HG03060 (cell line): ENCODE results near the gene SIGMAR1.

Experiments
- ATAC-seq: cut with Tn5 transposase; IDR thresholded peaks from one replicate; pipeline ENCODE4 v1.9.1; 2021; ENCODE audit warnings: low read depth, moderate number of reproducible peaks; ENCODE audit not compliant: unreplicated experiment

Gene SIGMAR1

DNA sequence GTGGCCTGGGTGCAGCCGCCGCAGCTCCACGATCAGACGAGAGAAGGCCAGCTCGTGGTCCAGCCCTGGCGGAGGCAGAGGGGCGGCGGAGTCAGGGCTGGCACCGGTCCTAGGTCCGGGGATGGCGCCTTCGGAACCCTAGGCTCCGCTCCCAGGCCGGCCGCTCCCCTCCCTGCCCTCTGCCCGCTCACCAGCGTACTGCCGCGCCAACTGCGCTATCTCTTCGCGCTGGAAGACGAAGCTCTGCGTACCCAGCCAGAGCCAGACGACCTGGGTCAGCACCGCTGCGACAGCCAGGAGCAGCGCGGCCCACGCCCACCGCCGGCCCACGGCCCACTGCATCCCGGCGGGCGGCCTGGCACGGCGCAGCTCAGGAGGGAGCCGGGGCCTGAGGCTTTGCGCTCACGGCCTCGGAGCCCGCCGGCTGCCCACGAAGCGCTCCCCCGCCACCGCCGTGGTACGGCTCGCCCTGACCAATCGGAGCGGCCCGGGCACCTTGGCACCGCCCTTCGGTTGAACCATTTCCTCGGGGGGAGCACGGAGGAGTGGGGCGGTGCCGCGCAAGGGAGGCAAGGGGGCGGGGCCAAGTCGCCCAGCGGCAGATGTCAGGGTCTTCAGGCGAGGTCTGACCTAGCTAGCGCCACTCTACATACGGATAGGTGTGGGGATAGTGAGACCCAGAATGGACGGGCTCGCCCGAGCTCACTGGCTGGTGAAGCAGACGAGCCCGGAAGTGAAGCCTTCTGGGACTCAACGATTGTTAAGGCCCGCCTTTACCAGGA lies at the start of gene SIGMAR1:
Gene SIGMAR1, minus strand, starts transcription at position 432 of the 782 bp plus-strand sequence. Its CDS starts 90 bp downstream, at position 342.
- ATAC-seq, result no peak

DNA sequence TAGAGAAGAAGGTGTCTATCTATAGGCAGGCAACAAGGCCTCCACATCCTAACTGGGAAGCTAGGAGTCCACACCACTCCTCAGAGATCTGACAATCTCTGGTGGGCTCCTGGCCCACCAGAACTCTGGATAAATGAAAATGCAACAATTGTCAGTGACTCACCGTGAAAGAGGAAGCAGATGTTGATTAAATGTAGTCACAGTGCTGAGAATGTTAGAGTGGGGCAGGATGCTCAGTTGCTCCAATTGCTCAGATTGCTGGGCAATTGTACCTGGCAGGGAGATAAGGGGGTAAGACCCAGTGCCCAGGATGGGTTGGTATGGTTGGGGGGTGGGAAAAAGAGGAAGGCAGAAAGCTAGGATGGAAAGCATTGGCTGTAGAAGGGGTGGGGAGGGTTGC lies 49.1 kb upstream of the SIGMAR1 start:
- no peak for ATAC-seq

DNA sequence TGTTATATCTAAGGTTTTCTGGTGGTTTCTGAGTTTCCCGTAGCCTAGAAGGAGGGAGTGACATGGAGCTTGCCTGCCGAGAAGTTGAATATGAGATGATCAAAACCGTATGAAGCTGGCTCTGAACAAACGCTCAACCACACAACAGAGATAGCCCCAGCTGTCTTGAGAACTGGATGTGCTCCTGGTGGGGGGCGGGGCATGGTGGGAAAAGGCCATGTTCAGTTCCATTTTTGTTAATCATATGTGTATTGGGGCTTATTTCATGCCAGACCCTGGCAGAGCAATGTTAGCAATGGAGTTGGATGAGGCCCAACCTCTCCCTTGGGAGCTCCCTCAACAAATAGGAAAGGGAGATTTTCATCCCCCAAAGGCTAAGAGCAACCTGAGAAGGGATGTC lies 48.6 kb upstream of the SIGMAR1 start:
- no peak for ATAC-seq

DNA sequence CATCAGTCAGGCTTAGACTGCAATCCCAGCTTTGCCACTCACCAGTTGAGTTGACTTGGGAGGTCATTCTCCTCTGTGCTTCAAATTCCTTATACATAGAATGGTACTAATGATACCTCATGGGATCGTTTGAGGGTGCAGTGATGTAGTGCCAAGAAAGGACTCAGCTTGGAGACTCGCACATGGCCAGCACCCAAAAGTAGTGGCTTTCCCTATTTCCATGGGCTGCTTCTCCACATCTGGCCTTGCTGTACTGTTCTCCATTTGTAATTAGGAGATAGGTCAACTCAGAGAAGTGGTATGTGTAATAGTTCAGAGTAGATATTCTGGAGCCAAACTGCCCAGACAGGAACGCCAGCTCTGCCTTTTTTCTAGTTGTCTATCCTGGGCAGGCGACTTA lies 48.0 kb upstream of the SIGMAR1 start:
- no peak for ATAC-seq

DNA sequence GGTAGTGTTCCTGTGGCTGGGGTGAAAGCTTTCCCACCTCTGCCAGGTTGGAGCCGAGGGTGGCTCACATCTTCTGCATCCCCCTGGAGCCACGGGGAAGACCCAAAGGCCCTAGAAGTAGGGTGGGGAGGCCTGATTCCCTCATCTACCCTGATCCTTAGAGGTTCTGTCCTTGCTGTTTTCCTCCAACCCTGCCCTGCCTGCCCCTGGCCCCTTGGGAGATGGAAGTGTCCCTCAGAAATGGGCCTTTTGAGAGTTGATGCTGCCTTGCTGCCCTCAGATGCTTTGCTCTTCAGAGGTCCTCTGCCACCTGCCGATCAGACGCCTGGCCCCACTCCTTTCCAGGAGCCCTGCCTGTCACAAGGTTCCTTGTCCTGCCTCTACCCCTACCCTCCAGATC lies 47.2 kb upstream of the SIGMAR1 start:
- no peak for ATAC-seq

DNA sequence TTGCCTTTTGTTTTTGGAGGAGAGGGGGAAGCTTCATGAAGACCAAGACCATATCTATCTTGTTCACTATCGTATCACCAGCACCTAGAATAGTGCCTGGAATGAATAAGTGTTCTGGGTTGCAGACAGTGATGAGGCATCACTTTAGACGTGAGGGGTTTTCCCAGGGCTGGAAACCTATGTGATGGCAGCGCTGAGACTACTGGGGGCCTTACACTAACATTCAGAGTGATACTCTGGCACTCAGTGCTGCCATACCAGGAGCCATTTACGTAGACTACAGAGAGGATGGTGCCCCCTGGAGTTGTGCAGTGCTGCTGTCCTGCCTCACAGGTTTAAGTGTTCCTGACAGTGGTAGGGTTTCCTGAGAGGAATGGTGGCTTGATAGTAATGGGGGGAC lies 46.6 kb upstream of the SIGMAR1 start:
- no peak for ATAC-seq

DNA sequence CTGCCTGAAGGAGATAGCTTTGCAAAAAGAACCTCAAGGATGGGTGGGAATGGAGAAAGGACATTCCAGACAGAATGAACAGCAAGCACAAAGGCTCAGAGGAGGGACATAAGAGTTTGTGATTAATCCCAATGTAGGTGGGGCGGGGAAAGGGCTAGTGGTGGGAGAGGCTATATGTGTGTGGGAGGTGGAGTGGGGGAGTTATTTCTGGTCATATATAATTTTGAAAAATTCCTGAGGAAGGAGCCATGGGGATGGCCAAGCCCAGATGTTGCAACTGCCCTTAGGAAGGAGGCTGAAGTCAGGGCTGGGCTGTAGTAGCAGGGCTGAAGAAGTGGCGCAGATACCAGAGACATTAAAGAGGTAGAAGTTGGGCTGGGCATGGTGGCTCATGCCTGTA lies 38.3 kb upstream of the SIGMAR1 start:
- ATAC-seq, result no peak

DNA sequence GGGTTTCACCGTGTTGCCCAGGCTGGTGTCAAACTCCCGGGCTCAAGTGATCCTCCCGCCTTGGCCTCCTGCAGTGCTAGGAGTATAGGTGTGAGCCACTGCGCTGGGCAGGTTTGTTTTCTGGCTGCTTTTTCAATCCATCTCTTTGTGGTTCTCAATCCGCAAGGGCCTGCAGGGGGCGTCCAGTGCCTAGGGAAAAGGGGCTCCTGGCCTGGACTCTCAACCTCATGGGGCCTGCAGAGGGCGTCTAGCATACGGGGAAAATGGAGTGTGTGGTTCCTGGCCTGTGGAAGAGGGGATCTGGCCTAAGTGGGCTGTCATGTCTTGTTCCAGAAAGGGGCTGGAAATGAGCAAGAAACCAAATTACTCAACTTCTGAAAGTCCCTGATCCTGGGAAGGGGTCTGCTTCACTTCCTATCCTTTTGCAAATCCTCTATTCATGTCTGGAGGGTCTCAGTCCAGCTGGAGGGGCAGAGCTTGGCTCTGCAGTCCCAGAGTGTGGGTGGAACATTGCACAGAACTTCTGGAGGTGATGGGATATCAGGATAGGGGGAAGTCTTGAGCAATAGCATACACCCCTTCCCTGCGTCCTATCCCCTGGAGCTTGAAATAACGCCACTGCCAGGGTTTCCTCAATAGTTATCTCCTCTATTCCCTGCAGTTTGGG lies 37.6 kb upstream of the SIGMAR1 start:
- ATAC-seq, result no peak

DNA sequence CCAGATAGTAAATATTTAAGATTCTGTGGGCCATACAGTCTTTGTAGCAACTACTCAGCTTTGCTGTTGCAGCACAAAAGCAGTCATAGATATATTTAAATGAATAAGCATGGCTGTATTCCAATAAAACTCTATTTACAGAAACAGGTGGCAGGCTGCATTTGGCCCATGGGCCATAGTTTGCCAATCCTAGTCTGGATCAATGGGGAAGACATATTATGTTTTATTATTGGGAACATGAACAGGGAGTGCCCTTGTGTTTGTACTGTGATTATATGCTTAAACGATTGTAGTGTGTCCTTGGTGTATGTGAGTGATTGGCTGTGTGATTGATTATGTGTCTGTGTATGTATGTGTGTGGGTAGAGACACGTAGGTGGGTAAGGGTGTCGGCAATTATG lies 36.9 kb upstream of the SIGMAR1 start:
- no peak for ATAC-seq

DNA sequence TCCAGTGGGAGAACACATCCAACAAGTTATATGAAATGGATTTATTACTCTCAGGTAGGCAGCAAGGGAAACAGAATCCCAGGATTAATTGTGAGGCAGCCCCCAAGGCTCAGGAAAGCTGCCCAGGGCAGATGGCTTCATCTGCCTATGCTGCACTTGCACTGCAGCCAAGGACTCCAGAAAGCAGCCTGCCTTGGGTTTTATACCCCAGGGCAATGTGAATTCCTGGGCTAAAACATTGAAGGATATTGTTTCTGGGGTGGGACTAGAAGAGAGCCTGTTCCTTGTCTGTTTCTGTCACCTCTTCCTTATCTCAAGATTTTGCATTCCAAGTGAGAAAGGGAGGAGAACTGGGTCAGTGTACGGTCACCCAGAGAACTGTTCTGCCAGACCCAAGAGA lies 33.7 kb upstream of the SIGMAR1 start:
- ATAC-seq, result no peak

DNA sequence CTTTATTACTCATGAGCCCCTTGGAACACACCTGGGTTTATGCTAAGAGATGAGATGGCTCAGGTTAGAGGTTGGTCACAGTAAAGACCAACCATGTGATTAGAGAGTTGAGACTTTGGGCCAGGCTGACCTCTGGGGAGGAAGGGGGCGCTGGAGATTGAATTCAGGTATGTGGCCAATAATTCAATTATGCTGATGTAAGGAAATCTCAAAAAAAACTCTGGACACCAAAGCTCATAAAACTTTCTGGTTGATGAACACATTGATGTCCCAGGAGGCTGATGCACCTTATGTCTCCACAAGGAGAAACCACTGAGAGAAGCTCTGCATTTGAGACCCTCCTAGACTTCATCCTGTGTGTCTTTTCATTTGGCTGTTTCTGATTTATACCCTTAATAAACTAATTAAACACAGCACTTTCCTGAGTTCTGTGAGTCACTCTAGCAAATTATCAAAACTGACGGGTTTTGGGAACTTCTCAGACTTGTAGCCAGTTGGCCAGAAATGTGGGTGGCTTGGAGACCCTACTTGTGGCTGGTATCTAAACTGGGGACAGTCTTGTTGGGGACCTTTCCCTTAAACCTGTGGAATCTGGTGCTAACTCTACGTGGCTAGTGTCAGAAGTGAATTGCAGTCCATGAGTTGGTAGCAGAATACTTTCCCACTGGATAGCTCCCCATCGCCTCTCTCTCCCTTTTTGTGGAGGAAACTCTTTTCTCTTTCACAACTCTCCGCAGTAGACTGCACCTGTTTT lies 32.4 kb upstream of the SIGMAR1 start:
- no peak for ATAC-seq

DNA sequence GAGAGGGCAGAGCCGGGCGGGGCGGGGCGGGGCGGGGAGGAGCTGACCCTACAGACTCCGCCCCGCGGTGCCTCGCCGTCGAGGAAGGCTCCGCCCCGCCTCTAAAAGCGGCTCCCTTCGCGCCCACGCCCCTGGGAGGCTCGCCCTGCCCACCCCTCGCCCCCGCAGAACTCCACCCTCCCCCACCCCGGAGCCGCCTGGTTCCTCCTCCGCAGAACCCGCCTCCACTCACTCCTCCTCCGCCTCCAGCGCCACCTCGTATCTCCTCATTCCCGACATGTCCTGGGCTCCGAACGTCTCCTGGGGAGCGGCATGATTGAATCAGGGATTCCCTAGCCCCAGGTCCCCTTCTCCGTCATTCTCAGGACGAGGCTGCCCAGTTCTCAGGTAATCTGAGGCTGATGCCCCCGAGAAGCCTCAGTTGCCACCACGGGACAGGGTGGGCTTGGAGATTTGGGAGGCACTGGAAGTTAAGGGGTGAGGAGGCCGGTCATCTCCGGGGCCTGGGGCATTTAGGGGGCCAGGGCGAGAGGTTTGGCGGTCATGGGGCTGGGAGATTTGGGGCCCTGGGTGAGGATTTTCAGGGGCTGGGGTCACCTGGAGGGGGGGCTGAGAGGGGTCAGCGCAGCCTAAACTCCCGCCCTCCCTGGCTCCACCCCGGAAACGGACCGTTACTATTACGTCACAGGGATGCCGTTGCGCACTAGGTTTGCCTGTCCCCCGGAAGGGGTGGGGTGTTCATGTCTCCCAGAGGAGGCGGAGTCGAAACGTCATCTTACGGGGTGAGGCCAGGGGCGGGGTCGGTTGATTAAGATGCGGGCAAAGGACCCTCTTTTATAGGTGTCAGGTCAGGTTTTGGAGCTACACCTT lies 28.0 kb upstream of the SIGMAR1 start:
- ATAC-seq, result peak; percentile 53

DNA sequence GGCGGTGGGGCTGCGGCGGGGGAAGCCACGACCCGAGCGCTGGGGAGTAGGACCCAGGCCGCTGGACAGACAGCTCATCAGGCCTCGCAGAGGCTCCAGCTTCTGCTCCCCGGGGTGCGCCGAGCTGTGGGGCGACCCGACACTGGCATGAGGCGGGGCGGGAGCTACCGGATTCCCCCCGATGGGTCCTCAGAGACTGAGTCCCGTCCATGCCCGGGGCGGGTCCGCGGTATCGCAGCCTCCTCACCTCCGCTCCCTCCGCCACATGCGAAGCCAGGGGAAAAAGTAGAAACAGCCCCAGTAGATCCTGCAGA lies 27.4 kb upstream of the SIGMAR1 start:
- ATAC-seq, result no peak

DNA sequence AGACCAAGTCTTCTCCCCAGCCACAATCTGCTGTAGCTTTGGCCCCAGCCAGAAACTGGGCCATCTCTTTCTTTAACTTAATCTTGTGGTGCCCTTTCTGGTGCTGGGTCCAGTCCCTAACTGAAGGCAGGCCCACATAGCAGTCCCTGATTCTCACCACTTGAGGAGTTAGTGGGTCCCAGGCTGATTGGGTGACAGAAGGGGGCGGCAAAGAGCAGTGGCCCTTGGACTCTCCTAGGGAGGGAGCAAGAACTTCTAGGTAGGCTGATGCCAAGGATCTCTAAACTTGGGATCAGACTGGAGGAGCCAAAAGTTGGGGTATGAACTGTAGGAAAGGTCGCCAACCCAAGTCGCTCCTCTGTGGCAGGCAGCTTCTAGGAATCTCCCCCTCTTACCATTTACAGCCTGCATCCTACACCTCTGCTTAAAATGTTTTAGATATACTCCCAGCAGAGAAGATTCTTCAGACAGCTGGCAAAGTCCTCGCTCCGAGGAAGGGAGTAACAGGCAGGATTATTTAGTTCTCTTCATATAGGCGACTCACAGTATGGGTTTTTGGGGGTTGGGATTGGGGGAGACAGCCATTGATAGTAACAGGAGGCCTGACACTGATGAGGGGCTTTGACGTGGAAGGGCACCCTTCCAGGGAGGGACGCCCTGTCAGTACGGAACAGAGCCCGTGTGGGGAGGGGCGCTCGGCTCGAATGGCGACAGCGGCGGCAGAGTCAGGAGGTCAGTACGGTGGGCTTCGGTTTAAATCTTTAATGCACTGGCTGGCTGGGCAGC lies 26.9 kb upstream of the SIGMAR1 start:
- peak; percentile 39 for ATAC-seq

DNA sequence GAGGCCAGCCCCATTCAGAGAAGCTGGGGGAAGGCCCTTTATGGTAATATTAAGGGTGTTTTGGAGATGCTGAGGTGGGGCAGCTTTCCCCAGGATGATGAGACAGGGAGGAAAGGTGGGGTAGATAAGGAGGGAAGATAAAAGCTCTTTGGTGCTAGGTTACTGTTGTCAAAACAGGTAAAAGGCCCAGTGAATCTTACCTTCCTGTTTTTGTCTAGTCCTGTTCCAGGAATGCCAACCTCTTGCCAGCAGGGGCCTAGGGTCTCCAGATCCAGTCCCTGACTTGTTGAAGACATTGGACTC lies 25.7 kb upstream of the SIGMAR1 start:
- ATAC-seq, result no peak

DNA sequence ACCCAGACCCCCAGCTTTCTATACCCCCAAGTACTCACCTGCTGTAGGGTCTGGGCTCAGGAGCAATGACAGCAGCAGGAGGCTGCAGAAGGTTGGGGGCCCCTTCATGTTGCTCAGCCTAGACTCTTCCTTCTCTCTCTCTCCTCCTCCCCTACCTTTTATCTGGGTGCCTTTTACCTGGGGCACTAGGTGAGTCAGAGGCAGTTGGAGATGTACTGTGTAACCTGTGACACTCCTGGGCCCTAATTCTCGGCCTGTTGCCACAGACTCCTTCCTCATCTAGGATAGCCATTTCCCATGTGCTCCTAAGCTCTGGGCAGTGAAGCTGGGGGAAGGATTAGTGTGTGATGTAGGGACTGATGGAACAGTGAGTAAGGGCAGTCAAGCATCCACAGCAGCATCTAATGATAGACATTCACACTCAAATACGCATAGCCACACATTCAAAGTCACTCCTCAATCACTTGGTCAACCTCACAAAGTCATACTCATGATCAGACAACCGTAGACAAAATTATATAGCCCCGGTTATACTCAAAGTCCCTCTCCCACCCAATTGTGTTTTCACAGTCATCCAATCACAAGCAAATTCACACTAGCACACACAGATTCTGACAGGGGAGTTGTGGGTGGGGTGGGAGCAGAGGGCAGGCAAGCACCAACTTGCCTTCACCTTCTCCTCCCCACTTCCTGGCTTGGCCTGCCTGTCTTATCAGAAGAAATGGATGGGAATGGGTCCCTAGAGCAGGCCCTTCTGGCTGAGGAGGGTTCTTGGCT lies 25.1 kb upstream of the SIGMAR1 start, which contains the start of gene CCL27:
Gene CCL27, minus strand, starts transcription at position 132 of the 777 bp plus-strand sequence. Its CDS starts 24 bp downstream, at position 108.
- no peak for ATAC-seq

DNA sequence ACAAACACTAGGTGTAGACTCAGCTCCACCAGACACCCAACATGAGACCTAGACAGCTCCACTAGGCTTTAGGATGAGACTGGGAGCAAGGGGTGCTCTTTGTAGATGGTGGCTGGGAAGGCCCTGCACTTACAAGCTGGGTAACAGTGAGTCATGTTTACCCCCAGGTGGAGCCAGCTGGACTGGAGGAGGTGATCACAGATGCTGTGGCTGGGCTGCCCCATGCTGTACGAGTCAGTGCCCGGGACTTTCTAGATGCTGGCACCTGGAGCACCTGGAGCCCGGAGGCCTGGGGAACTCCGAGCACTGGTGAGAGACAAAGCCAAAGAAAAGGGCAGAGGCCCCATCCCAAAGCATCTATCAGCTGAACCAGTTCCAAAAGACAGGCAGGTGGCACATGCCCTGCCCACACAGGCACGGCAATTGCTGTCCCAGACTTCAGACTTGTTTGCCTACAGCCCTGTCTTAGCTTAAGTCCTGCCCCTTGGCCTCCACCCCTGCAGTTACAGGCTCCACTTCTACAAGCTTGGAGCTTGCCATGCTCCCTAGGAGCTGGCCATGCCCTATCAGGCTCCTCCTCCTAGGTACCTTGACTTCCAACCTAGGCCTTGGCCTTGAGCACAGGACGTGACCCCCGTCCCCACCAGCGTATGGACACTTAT lies 22.1 kb upstream of the SIGMAR1 start:
- ATAC-seq, result no peak

DNA sequence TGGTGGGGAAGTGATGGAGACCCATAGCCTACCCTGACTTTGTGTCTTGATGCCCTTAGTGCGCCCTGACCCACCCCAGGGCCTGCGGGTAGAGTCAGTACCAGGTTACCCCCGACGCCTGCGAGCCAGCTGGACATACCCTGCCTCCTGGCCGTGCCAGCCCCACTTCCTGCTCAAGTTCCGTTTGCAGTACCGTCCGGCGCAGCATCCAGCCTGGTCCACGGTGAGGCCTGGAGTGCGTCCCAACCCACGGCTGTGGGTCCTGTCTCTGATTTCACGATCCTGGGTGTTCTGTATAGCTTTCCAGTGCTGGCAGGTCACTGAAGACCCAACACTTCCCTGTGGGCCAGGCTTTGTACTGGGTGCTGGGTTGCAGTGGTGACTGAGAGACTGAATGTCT lies 20.9 kb upstream of the SIGMAR1 start:
- ATAC-seq, result no peak

DNA sequence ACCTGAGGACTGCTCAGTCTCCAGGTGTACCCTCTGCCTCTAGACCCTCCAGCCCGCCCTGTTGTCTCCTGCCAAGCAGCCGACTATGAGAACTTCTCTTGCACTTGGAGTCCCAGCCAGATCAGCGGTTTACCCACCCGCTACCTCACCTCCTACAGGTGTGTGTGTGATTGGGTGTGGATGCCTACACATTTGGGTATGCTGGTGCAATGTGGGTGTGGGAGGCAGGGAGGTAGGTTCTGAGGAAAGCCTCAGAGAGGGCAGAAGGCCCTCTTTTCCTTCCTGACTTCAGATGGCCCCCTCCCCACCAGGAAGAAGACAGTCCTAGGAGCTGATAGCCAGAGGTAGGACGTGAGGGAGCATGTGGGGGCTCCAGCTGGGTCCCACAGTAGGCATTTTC lies 19.4 kb upstream of the SIGMAR1 start:
- ATAC-seq, result no peak
